RWPE2 (cell line): ENCODE measurements around the gene ATP5F1E.
A peak's percentile ranks its signal among the peaks of the same experiment; 100 is the strongest.
"Not testable (repeated sequence)": the region's sequence is repeated elsewhere in the genome, so short reads cannot be mapped to it uniquely, and the experiment has no call there.

ENCODE experiments used
- ATAC-seq: fragments of 200-7000 bp; cut with Tn5 transposase; 3 replicates; pipeline ENCODE4 v1.9.1; 2021; ENCODE audit warnings: low read depth
- DNase-seq: peaks from one replicate; pipeline ENCODE4 v3.0.0-alpha.2; 2020; ENCODE audit warnings: low spot score
- H3K27ac ChIP-seq: fragments of 450-650 bp; 2 replicates; pipeline ENCODE4 v1.5.1; 2017; ENCODE audit warnings: mild to moderate bottlenecking; ENCODE audit not compliant: poor library complexity, severe bottlenecking
- H3K27me3 ChIP-seq: fragments of 250-450 bp; sonication (Bioruptor Pico); 2 replicates; pipeline ENCODE4 v1.5.1; 2021; ENCODE audit warnings: mild to moderate bottlenecking, moderate library complexity; ENCODE audit not compliant: insufficient read depth, poor library complexity, severe bottlenecking
- H3K36me3 ChIP-seq: fragments of 250-450 bp; sonication (Bioruptor Pico); 2 replicates; pipeline ENCODE4 v1.5.1; 2020; ENCODE audit warnings: low read depth, mild to moderate bottlenecking, moderate library complexity
- H3K4me1 ChIP-seq: fragments of 250-450 bp; sonication (Bioruptor Pico); 2 replicates; pipeline ENCODE4 v1.5.1; 2021; ENCODE audit warnings: mild to moderate bottlenecking, moderate library complexity; ENCODE audit not compliant: insufficient read depth, poor library complexity, severe bottlenecking
- H3K4me3 ChIP-seq: fragments of 250-450 bp; sonication (Bioruptor Pico); 2 replicates; pipeline ENCODE4 v1.5.1; 2021; ENCODE audit warnings: mild to moderate bottlenecking, moderate library complexity; ENCODE audit not compliant: severe bottlenecking
- H3K9me3 ChIP-seq: fragments of 250-450 bp; sonication (Bioruptor Pico); 2 replicates; pipeline ENCODE4 v1.5.1; 2021; ENCODE audit warnings: mild to moderate bottlenecking, moderate library complexity; ENCODE audit not compliant: severe bottlenecking
- TF ChIP-seq, protein P1 (sequence below): fragments of 450-650 bp; IDR thresholded peaks from one replicate; pipeline ENCODE4 v1.5.1; 2017; ENCODE audit warnings: mild to moderate bottlenecking, moderate library complexity; ENCODE audit not compliant: poor library complexity, severe bottlenecking

The ATP5F1E gene

DNA sequence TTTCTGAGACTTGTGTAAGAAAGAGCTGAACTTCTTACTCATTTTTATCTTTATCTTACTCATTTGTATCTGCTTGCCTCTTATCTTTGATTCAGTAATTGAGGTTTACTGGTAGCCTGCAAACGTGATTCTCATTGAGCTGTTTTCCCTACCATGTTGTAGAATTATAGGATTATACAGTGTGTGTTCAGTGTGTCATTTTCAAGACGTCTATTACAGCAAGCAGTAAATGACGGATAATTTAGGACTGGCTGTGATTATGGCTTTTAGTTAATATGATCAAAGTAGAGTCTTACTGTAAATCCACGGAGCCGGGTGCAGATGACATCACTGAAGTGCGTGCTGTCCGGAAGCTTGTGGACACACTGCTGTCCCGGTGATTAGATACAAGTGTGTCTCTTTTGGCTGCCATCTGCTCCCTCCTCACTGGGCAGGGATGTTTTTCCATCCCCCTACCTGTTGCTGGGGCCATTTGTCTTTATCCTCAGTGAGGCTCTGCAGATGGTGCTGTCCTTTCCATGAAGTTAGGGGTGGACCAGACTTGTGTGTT lies 45.1 kb downstream of the ATP5F1E start:
- Histone ChIP-seq H3K4me1 (peaks cover 8% of the 10 kb centered on the region), H3K27me3 (no peaks in the 10 kb centered on the region), H3K9me3 (no peaks in the 10 kb centered on the region), H3K27ac (no peak overlapping the region), H3K36me3 (peaks cover 91% of the 10 kb centered on the region), H3K4me3 (no peak overlapping the region)
- no peak for ATAC-seq
- DNase-seq: peak; percentile 62
- TF ChIP-seq, protein P1, sequence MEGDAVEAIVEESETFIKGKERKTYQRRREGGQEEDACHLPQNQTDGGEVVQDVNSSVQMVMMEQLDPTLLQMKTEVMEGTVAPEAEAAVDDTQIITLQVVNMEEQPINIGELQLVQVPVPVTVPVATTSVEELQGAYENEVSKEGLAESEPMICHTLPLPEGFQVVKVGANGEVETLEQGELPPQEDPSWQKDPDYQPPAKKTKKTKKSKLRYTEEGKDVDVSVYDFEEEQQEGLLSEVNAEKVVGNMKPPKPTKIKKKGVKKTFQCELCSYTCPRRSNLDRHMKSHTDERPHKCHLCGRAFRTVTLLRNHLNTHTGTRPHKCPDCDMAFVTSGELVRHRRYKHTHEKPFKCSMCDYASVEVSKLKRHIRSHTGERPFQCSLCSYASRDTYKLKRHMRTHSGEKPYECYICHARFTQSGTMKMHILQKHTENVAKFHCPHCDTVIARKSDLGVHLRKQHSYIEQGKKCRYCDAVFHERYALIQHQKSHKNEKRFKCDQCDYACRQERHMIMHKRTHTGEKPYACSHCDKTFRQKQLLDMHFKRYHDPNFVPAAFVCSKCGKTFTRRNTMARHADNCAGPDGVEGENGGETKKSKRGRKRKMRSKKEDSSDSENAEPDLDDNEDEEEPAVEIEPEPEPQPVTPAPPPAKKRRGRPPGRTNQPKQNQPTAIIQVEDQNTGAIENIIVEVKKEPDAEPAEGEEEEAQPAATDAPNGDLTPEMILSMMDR: no peak

DNA sequence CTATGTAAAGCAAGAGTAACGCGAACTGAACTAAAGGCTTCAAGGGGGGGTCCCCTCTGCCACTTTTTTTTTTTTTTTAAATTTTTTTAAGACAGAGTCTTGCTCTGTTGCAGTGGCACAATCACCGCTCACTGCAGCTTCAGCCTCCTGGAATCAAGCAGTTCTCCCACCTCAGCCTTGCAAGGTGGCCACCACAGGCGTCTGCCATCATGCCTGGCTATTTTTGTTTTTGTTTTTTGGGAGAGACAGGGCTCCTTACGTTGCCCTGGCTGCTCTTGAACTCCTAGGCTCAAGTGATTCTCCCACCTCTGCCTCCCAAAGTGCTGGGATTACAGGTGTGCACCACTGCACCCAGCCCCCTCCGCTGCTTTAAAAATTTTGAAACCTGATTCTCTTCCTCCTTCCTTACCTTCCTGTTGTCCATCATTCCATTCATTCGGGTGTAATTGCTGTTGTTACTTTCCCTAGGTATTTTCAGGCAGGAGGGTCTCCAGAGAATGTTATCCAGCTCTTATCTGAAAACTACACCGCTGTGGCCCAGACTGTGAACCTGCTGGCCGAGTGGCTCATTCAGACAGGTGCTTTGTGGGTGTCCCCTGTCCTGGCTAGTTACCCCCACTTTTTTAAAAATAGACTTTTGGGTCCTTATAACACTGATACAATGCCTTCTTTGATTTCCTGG lies 45.7 kb downstream of the ATP5F1E start:
- no peaks in the 10 kb centered on the region for H3K27me3 ChIP-seq
- peaks cover 8% of the 10 kb centered on the region for H3K4me1 ChIP-seq
- DNase-seq: peak; percentile 57
- no peak overlapping the region for H3K4me3 ChIP-seq
- no peak overlapping the region for H3K27ac ChIP-seq
- H3K9me3 ChIP-seq: no peaks in the 10 kb centered on the region
- no peak for ATAC-seq
- TF ChIP-seq, protein P1: no peak
- peaks cover 85% of the 10 kb centered on the region for H3K36me3 ChIP-seq

DNA sequence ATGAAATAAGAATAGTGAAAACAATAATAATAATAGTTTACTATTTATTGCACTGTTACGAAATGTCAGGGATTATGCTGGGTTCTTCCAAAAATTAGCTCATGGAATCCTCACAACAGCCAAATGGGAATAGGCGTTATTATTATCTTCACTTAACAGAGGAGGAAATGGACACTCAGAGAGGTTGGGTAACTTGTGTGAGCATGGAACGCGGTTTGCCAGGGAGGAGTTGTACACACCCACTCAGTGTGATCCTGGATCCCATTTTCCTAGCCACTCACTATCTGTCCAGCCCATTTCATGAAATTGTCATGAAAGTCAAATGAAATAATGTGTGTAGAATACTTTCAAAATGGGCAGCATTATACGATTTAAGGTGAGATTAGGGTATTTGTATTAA lies 46.5 kb downstream of the ATP5F1E start:
- H3K36me3 ChIP-seq: peaks cover 77% of the 10 kb centered on the region
- ATAC-seq: no peak
- no peaks in the 10 kb centered on the region for H3K27me3 ChIP-seq
- peaks cover 8% of the 10 kb centered on the region for H3K4me1 ChIP-seq
- no peak overlapping the region for H3K4me3 ChIP-seq
- H3K27ac ChIP-seq: no peak overlapping the region
- TF ChIP-seq, protein P1: no peak
- peak; percentile 34 for DNase-seq
- no peaks in the 10 kb centered on the region for H3K9me3 ChIP-seq

DNA sequence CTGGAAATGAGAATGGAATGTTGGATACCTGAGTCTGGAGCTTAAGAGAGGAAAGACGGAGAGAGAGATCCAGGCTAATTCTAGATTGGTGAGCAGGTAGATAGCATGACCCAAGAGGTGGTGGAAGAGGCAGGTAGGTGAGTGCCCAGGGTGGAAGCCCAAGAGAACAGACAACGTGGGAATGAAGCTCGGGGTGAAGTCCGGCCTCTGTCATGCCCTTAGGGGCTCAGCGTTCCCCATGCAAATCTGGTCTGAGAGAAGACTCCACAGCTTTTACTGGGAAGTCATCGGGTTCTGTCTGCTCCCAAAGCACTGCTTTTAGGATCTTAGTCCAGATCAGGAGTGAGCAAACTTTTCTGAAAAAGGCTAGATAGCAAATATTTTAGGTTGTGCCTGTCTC lies 47.4 kb downstream of the ATP5F1E start:
- Histone ChIP-seq H3K4me1 (peaks cover 11% of the 10 kb centered on the region), H3K27me3 (no peaks in the 10 kb centered on the region), H3K36me3 (peaks cover 68% of the 10 kb centered on the region), H3K4me3 (no peak overlapping the region), H3K9me3 (no peaks in the 10 kb centered on the region), H3K27ac (no peak overlapping the region)
- ATAC-seq: no peak
- DNase-seq: peak; percentile 58
- TF ChIP-seq, protein P1: no peak

DNA sequence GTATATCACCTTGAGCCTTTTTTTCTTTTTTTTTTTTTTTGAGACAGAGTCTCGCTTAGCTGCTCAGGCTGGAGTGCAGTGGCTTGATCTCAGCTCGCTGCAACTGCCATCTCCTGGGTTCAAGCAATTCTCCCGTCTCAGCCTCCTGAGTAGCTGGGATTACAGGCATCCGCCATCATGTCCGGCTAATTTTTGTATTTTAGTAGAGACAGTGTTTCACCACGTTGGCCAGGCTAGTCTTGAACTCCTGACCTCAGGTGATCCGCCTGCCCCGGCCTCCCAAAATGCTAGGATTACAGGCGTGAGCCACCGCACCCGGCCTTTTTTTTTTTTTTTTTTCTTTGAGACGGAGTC lies 49.0 kb downstream of the ATP5F1E start:
- not testable (repeated sequence) for DNase-seq, H3K27me3 ChIP-seq, H3K27ac ChIP-seq, H3K9me3 ChIP-seq, H3K4me3 ChIP-seq, ATAC-seq
- H3K4me1 ChIP-seq: peaks cover 11% of the 10 kb centered on the region
- peaks cover 52% of the 10 kb centered on the region for H3K36me3 ChIP-seq
